Sigmoid colon (tissue), 4 donors: ENCODE measurements around the gene SLC25A20.

Experiments used
- CTCF ChIP-seq, 4 experiments: fragments of 450-650 bp in 3 of 4; fragments of 200-600 bp in 1 of 4; IDR thresholded peaks; one replicate each; pipeline ENCODE4 v1.5.1; 2016 to 2019; ENCODE audit warnings: antibody characterized with exemption in 4 of 4, mild to moderate bottlenecking in 3 of 4, moderate library complexity in 2 of 4
- EP300 ChIP-seq, 4 donors: sonication (generic); formaldehyde crosslinking; IDR thresholded peaks; one replicate each; pipeline ENCODE4 v1.6.1; 2017; ENCODE audit warnings: antibody characterized with exemption in 4 of 4
- POLR2A ChIP-seq, 2 donors: fragments of 450-650 bp; IDR thresholded peaks; one replicate each; pipeline ENCODE4 v1.6.1; 2016; ENCODE audit warnings: antibody characterized with exemption in 2 of 2, mild to moderate bottlenecking in 2 of 2, moderate library complexity in 2 of 2
- POLR2AphosphoS5 ChIP-seq, 4 donors: sonication (generic); formaldehyde crosslinking; IDR thresholded peaks; one replicate each; pipeline ENCODE4 v1.6.1; 2017; ENCODE audit warnings: antibody characterized with exemption in 4 of 4

- TF ChIP-seq CTCF (IDR thresholded peaks at IDR 0.05) (no peak), POLR2AphosphoS5 (IDR thresholded peaks at IDR 0.05) (no peak), EP300 (IDR thresholded peaks at IDR 0.05) (no peak), POLR2A (IDR thresholded peaks at IDR 0.05) (no peak)
These were observed 47.3 kb downstream of the SLC25A20 start for GRCh38 chr3:48851407-48851806.
